DMS53 treated with DMSO at 0.1 percent for 48 hours (cell line): Measurements from ENCODE around the gene KMT5C.

Experiments used
- DNase-seq: peaks from one replicate; lab custom pipeline; 2025; ENCODE audit not compliant: unreplicated experiment; lab: John Stamatoyannopoulos, UW

KMT5C gene

DNA sequence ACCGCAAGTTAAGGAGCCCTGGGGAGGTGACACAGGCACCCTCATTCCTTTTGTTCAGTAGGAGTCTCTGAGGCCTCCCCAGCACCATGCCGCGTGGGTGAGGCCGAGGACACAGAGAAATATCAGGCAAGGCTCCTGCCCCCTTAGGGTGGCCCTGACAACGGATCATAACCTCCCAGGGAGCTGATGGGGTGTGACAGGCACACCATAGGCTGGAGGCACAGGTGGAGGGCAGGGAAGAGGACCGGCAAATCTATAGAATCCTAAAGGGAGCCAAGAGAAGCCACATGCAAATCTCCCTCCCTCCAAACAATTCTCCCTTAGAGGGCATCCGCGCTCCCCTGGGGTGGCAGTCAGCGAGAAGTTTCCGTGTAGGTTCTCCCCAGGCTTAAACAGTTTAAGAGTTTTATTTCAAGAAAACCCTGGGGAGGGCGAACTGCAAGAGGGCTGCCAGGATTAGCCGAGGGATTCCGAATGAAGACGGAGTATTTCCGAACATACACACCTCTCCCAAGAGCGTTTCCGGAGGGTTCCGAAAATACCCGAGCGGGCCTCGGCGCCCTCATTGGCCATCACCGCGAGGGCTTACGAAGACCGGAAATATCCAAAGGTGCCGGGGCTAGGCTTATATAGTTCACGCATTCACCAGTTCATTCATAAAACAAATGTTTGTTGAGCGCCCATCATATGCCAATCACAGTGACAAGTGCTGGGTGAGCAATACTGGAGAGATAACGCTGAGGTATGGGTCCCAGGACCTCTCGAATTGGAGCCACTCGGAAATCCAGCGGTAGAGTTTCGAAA is 45.4 kb downstream of the KMT5C start:
- DNase-seq = peak; percentile 97

DNA sequence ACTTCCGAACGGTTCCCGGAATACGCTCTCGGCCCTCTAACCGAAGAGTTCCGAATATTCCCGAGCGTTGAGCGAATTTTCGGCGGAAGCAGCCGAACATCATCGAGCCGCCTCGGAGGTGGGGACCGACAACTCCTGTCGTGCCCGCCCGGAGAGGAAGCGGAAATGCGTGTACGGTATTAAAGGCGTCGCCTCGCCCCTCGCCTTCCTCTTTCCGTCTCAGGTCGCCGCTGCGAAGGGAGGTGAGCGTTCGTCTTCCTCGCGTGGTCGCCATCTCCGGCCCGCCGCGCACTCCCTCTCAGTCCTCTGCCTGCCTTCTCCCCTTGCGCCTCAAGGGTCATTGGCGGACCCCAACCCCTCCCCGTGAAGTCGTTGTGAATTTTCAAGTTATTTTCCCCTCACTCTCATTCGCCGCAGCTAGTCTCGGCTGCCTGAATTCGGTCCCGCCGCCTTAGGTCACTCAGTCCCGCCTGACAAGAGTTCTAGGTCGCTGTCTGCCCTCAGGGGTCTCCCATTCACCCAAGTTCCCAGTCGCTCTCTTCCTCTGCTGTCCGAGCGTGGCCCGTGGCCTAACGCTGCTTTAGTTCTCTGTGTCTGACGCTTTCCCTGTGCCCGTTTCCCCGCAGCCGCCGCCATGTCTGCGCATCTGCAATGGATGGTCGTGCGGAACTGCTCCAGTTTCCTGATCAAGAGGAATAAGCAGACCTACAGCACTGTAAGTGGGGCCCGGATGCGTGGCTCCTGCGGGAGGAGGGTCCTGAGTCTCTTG is 46.2 kb downstream of the KMT5C start, which contains the start of gene RPL28:
RPL28 (plus strand) TSS at position 209 of the 769 bp plus-strand sequence; CDS start at position 635, 426 bp downstream.
- peak; percentile 97 for DNase-seq

DNA sequence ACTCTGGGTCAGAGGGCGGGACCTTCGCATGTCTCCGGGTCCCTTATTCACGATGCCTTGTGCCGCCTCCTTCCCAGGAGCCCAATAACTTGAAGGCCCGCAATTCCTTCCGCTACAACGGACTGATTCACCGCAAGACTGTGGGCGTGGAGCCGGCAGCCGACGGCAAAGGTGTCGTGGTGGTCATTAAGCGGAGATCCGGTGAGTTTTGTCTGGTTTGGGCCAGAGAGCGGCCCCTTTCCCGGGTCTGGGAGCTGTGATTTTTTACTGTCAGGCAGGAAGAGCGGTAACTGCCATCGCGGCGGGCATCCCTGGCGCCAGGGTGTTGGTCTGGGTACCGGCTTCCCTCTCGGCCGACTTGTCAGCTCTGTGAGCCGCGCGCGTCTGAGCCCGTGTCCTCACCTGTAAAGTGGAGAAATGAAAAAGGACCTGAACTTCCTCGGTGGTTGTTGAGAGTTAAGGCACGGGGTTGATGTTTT is 46.9 kb downstream of the KMT5C start:
- no peak for DNase-seq

DNA sequence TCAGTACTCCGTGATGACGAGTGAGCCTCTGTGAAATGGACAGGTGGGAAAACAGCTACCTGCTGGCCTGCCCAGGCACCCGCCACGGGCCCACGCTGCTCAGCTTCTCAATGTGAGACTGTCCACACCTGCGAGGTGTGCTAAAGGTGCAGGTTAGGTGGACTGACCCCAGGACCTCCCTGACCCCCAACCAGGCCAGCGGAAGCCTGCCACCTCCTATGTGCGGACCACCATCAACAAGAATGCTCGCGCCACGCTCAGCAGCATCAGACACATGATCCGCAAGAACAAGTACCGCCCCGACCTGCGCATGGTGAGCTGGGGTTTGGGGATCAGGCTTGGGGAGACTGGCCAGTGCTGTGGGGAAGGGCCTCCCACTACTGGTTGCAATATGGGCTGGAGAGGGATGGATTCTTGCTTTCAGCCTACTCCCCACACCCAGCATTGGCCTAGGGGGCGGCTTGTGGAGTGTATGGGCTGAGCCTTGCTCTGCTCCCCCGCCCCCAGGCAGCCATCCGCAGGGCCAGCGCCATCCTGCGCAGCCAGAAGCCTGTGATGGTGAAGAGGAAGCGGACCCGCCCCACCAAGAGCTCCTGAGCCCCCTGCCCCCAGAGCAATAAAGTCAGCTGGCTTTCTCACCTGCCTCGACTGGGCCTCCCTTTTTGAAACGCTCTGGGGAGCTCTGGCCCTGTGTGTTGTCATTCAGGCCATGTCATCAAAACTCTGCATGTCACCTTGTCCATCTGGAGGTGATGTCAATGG is 48.2 kb downstream of the KMT5C start:
- no peak for DNase-seq

DNA sequence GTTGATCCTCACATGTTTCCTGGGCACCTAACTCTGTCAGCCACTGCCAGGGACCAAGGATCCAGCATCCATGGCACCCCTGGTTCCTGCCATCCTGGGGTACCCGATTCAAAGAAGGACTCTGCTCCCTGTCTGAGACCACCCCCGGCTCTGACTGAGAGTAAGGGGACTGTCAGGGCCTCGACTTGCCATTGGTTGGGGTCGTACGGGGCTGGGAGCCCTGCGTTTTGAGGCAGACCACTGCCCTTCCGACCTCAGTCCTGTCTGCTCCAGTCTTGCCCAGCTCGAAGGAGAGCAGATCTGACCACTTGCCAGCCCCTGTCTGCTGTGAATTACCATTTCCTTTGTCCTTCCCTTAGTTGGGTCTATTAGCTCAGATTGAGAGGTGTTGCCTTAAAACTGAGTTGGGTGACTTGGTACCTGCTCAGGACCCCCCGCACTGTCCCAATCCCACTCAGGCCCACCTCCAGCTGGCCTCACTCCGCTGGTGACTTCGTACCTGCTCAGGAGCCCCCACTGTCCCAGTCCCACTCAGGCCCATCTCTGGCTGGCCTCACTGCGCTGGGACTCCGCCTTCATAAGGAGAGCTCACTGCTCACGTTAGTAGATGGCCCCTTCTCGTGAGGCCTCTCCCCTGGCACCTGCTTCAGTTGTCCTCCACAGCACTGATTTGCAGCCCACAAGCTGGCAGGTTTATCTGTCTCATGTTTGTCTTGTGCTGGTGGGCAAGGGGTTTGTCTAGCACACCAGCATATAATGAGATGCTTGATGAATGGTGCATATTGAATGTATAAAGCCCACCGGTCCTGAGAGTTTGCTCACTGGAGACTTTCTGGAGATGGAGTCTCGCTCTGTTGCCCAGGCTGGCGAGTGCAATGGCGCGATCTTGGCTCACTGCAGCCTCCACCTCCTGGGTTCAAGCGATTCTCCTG is 50.0 kb downstream of the KMT5C start:
- DNase-seq = no peak

DNA sequence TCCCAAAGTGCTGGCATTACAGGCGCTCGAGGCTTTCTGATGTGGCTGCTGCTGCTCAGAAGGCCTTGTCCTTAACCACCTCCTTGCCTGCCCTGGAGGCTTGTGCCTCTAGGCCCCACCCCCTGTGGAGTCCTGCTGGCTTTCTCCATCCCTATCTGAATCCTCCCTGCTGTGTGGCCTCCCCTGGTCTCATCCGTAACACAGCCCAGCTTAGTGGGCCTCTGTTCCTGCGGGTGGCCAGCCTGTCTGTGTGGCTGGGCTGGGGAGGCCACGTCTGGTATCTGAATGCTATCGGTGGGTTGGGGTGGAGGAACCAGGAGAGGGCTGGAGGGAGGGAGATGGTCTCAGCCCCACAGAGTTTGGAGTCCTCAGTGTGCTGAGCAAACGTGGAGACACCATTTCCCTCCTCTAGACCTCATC is 50.8 kb downstream of the KMT5C start:
- no peak for DNase-seq

DNA sequence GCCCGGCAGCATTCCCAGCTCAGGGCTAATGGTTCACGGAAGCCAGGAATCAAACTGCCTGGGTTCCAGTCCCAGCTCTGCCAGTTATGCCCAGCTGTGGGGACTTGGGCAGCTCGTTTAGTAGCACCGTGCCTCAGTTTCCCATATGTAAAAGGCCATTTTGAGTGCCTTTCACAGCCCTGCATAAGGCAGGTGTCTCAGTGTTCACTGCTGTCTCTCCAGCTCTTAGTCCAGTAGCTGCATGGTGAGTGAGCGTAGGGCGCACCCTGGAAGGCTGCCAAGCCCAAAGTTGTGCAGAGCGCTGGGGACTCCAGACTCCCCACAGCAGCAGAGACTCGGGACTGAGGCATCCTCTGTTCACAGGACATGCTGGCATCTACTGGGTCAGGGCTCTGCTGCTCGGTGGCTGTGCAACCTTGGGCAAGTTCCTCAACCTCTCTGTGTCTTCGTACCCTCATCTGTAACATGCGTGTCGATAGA is 51.6 kb downstream of the KMT5C start:
- DNase-seq = no peak

DNA sequence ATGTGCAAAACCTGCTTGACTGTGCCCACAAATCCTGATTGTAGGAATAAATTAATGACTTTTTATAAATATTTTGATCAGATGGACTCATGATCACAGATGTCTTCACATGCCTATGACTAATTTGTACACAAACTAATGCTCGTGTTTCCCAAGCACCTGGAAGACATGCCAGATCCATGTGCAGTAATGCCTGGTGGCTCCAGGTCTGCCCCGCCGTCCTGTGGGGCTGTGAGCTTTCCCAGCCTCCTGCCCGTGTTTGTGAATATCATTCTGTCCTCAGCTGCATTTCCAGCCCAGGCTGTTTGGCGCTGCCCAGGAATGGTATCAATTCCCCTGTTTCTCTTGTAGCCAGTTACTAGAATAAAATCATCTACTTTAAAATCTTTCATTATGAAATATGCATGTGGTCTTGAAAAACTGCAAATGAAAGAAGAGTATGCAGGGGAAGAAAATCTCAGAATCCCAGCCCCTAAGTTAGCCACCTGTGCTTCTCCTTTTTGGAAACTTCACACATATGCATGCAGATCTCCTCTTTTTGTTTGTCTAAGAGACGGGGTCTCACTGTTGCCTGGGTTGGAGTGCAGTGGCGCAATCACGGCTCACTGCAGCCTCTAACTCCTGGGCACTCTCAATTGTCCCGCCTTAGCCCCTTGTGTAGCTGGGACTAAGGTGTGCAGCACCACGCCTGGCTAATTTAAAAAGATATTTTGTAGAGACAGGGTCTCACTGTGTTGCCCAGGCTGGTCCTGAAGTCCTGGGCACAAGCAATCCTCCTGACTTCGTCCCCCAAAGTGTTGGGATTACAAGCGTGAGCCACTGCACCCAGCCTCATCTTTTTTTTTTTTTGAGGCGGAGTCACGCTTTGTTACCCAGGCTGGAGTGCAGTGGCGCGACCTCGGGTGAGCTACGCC is 52.3 kb downstream of the KMT5C start:
- no peak for DNase-seq

DNA sequence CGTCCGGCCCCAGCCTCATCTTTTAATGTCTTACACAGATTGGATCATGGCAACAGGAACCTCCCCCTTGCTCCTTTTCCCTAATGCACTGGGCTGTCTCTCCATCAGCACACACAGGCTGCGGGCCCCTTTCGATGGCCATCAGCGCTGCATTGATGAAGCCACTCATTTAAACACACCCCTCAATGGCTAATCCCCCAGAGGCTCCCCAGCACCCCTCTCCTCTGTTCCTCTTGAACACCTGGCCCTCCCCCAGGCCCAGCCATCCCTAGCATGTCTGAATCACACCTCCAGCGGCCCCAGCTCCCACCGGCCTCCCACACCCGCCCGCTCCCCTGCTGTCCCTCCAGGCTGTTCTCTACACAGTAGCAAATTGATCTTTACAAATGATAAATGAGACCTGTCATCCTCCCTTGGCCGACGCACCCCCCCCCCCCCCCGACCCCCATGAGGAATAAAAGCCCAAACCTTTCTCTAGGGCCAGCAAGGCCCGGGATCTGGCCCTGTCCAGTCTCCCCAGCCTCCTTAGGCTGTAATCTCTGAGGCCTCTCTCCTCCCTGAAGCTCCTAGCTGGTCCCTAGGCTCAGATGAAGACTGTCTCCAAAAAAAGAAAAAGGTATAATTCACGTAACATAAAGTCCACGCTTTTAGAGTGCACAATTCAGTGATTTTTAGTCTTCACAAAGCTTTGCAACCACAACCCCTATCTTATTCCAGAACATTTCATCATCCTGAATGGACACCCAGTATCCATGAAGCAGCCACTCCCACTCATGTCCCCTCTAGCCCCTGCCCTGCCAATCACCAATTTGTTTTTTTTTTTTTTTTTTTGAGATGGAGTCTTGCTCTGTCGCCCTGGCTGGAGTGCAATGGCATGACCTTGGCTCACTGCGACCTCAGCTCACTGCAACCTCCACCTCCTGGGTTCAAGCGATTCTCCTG is 53.4 kb downstream of the KMT5C start:
- no peak for DNase-seq
